Measurements from ENCODE around the gene FGF12.

Gene FGF12

GRCh38 chr3:192373586-192373985, 353.8 kb downstream of the FGF12 start:
- no peak overlapping the region for H3K4me2 ChIP-seq (ENCODE audit: low read depth, low read length, poor library complexity, severe bottlenecking)
- no peaks in the 10 kb centered on the region for H3K27me3 ChIP-seq (ENCODE audit: low read length)
- no peak overlapping the region for H2AFZ ChIP-seq (ENCODE audit: low read depth, low read length, severe bottlenecking)
- H3K79me2 ChIP-seq (ENCODE audit: insufficient read depth, low read length) = no peaks in the 10 kb centered on the region
- no peaks in the 10 kb centered on the region for H3K9me3 ChIP-seq (ENCODE audit: insufficient read depth, low read length)
- TF ChIP-seq CTCF (IDR thresholded peaks at IDR 0.05; ENCODE audit: insufficient read depth, low read length, poor library complexity, severe bottlenecking) (no peak), EZH2phosphoT487 (conservative IDR thresholded peaks at IDR 0.05; ENCODE audit: low read length) (no peak)
- H3K27ac ChIP-seq (ENCODE audit: low read depth, low read length) = no peak overlapping the region
- H3K9me2 ChIP-seq (replicated peaks; ENCODE audit: insufficient read depth, low read length) = no peaks in the 10 kb centered on the region
- no peaks in the 10 kb centered on the region for H3K36me3 ChIP-seq (ENCODE audit: low read length)
- H3F3A ChIP-seq (ENCODE audit: insufficient read depth) = no peaks in the 10 kb centered on the region
- H3K4me3 ChIP-seq (ENCODE audit: insufficient read depth, low read length, poor library complexity, severe bottlenecking) = no peak overlapping the region
- H4K20me1 ChIP-seq (ENCODE audit: low read depth, low read length) = no peaks in the 10 kb centered on the region
- H3K9ac ChIP-seq (ENCODE audit: low read length) = no peak overlapping the region

GRCh38 chr3:192373032-192373431, 354.3 kb downstream of the FGF12 start:
- Histone ChIP-seq H3K9me2 (replicated peaks; ENCODE audit: insufficient read depth, low read length) (no peaks in the 10 kb centered on the region), H3K27me3 (ENCODE audit: low read length) (no peaks in the 10 kb centered on the region), H3K36me3 (ENCODE audit: low read length) (no peaks in the 10 kb centered on the region), H3K27ac (ENCODE audit: low read depth, low read length) (no peak overlapping the region), H3K4me2 (ENCODE audit: low read depth, low read length, poor library complexity, severe bottlenecking) (no peak overlapping the region), H4K20me1 (ENCODE audit: low read depth, low read length) (no peaks in the 10 kb centered on the region), H2AFZ (ENCODE audit: low read depth, low read length, severe bottlenecking) (no peak overlapping the region), H3K9me3 (ENCODE audit: insufficient read depth, low read length) (no peaks in the 10 kb centered on the region), H3K79me2 (ENCODE audit: insufficient read depth, low read length) (no peaks in the 10 kb centered on the region), H3K9ac (ENCODE audit: low read length) (no peak overlapping the region), H3K4me3 (ENCODE audit: insufficient read depth, low read length, poor library complexity, severe bottlenecking) (no peak overlapping the region), H3F3A (ENCODE audit: insufficient read depth) (no peaks in the 10 kb centered on the region)
- TF ChIP-seq CTCF (IDR thresholded peaks at IDR 0.05; ENCODE audit: insufficient read depth, low read length, poor library complexity, severe bottlenecking) (no peak), EZH2phosphoT487 (conservative IDR thresholded peaks at IDR 0.05; ENCODE audit: low read length) (no peak)

GRCh38 chr3:192372616-192373015, 354.7 kb downstream of the FGF12 start:
- Histone ChIP-seq H3K27ac (ENCODE audit: low read depth, low read length) (no peak overlapping the region), H3K79me2 (ENCODE audit: insufficient read depth, low read length) (no peaks in the 10 kb centered on the region), H3K9me3 (ENCODE audit: insufficient read depth, low read length) (no peaks in the 10 kb centered on the region), H3K4me2 (ENCODE audit: low read depth, low read length, poor library complexity, severe bottlenecking) (no peak overlapping the region), H3F3A (ENCODE audit: insufficient read depth) (no peaks in the 10 kb centered on the region), H3K9me2 (replicated peaks; ENCODE audit: insufficient read depth, low read length) (no peaks in the 10 kb centered on the region), H3K9ac (ENCODE audit: low read length) (no peak overlapping the region), H3K36me3 (ENCODE audit: low read length) (no peaks in the 10 kb centered on the region), H4K20me1 (ENCODE audit: low read depth, low read length) (no peaks in the 10 kb centered on the region), H3K4me3 (ENCODE audit: insufficient read depth, low read length, poor library complexity, severe bottlenecking) (no peak overlapping the region), H3K27me3 (ENCODE audit: low read length) (no peaks in the 10 kb centered on the region), H2AFZ (ENCODE audit: low read depth, low read length, severe bottlenecking) (no peak overlapping the region)
- no peak for TF ChIP-seq CTCF (IDR thresholded peaks at IDR 0.05; ENCODE audit: insufficient read depth, low read length, poor library complexity, severe bottlenecking)
- no peak for TF ChIP-seq EZH2phosphoT487 (conservative IDR thresholded peaks at IDR 0.05; ENCODE audit: low read length)

All from SU-DHL-6 (cell line).